Neural progenitor cell (in vitro differentiated cells): ENCODE results near the gene GNAT3. TPM values are rescaled to one million over a fixed set of nuclear protein-coding genes. Genes with fewer than 3 reads are reported as not detected.

Source experiments
- DNase-seq: peaks from one replicate; pipeline ENCODE4 v3.0.0-alpha.2; 2016; ENCODE audit warnings: low spot score
- H2AFZ ChIP-seq: fragments of 200-600 bp; sonication (generic); replicated peaks from 2 replicates; pipeline ENCODE4 v1.6.1; 2016; ENCODE audit warnings: antibody characterized with exemption
- H3F3A ChIP-seq: fragments of 200-600 bp; sonication (generic); 2 replicates; pipeline ENCODE4 v1.6.1; 2016; ENCODE audit warnings: antibody characterized with exemption, low read depth
- H3K27ac ChIP-seq: fragments of 200-600 bp; sonication (generic); 2 replicates; pipeline ENCODE4 v1.5.1; 2016; ENCODE audit warnings: mild to moderate bottlenecking
- H3K27me3 ChIP-seq: fragments of 200-600 bp; sonication (generic); 2 replicates; pipeline ENCODE4 v1.6.1; 2016; ENCODE audit warnings: mild to moderate bottlenecking, moderate library complexity
- H3K36me3 ChIP-seq: fragments of 200-600 bp; sonication (generic); 2 replicates; pipeline ENCODE4 v1.5.1; 2016
- H3K4me1 ChIP-seq: fragments of 200-600 bp; sonication (generic); 2 replicates; pipeline ENCODE4 v1.6.1; 2016; ENCODE audit warnings: mixed run types
- H3K4me2 ChIP-seq: fragments of 200-600 bp; sonication (generic); 2 replicates; pipeline ENCODE4 v1.6.1; 2016
- H3K4me3 ChIP-seq: fragments of 200-600 bp; sonication (generic); 2 replicates; pipeline ENCODE4 v1.5.1; 2016
- H3K79me2 ChIP-seq: fragments of 200-600 bp; sonication (generic); 2 replicates; pipeline ENCODE4 v1.6.1; 2016; ENCODE audit warnings: low read depth
- H3K9ac ChIP-seq: fragments of 200-600 bp; sonication (generic); 2 replicates; pipeline ENCODE4 v1.6.1; 2016
- H3K9me3 ChIP-seq: fragments of 200-600 bp; sonication (generic); 2 replicates; pipeline ENCODE4 v1.5.1; 2016; ENCODE audit warnings: low read depth
- H4K20me1 ChIP-seq: fragments of 200-600 bp; sonication (generic); 2 replicates; pipeline ENCODE4 v1.6.1; 2016; ENCODE audit warnings: low read depth
- H3K27ac Mint-ChIP-seq: 3 replicates; pipeline ENCODE4 v1.8.0; 2021; ENCODE audit warnings: mixed read lengths
- H3K27me3 Mint-ChIP-seq: 2 replicates; pipeline ENCODE4 v1.8.0; 2022; ENCODE audit warnings: low read depth, mild to moderate bottlenecking, inconsistent platforms, moderate library complexity, mixed read lengths; ENCODE audit not compliant: insufficient read depth
- H3K36me3 Mint-ChIP-seq: 3 replicates; pipeline ENCODE4 v1.8.0; 2021; ENCODE audit warnings: mixed read lengths
- H3K4me1 Mint-ChIP-seq: 3 replicates; pipeline ENCODE4 v1.8.0; 2021; ENCODE audit warnings: mixed read lengths
- H3K4me3 Mint-ChIP-seq: 3 replicates; pipeline ENCODE4 v1.8.0; 2021; ENCODE audit warnings: mild to moderate bottlenecking, moderate library complexity, mixed read lengths
- H3K9me3 Mint-ChIP-seq: 3 replicates; pipeline ENCODE4 v1.8.0; 2020; ENCODE audit warnings: mixed read lengths
- EZH2 ChIP-seq: fragments of 200-600 bp; sonication (generic); IDR thresholded peaks from 2 replicates; pipeline ENCODE4 v1.6.1; 2017; ENCODE audit warnings: antibody characterized with exemption, mild to moderate bottlenecking, moderate library complexity
- EZH2phosphoT487 ChIP-seq: fragments of 200-600 bp; sonication (generic); IDR thresholded peaks from 2 replicates; pipeline ENCODE4 v1.6.1; 2017; ENCODE audit warnings: antibody characterized with exemption
- total RNA-seq: library from RNA; depleted of rRNA; stranded (reverse); fragments of >200 nt; gene quantifications from 2 replicates; pipeline ENCODE4 v1.2.3, GENCODE V29; 2015; ENCODE audit warnings: low replicate concordance
- TF ChIP-seq, protein P1 (sequence below): fragments of 200-600 bp; sonication (generic); IDR thresholded peaks from 2 replicates; pipeline ENCODE4 v1.5.1; 2017; ENCODE audit warnings: antibody characterized with exemption, mild to moderate bottlenecking

Gene GNAT3
- total RNA-seq, 1 donor from 2014 or later = not detected

- Histone ChIP-seq H3K9ac (no peak overlapping the region), H3K4me2 (no peak overlapping the region), H4K20me1 (no peaks in the 10 kb centered on the region), H3K27ac (no peak overlapping the region), H3K4me3 (no peak overlapping the region), H3K9me3 (no peaks in the 10 kb centered on the region), H3K79me2 (no peaks in the 10 kb centered on the region), H3K4me1 (no peaks in the 10 kb centered on the region), H3F3A (no peaks in the 10 kb centered on the region), H2AFZ (no peak overlapping the region), H3K27me3 (no peaks in the 10 kb centered on the region), H3K36me3 (no peaks in the 10 kb centered on the region)
- Mint-ChIP-seq H3K9me3 (no peaks in the 10 kb centered on the region), H3K27me3 (peaks cover 2% of the 10 kb centered on the region), H3K36me3 (no peaks in the 10 kb centered on the region), H3K4me1 (peaks cover 6% of the 10 kb centered on the region), H3K27ac (no peak overlapping the region), H3K4me3 (no peak overlapping the region)
- TF ChIP-seq, protein P1, sequence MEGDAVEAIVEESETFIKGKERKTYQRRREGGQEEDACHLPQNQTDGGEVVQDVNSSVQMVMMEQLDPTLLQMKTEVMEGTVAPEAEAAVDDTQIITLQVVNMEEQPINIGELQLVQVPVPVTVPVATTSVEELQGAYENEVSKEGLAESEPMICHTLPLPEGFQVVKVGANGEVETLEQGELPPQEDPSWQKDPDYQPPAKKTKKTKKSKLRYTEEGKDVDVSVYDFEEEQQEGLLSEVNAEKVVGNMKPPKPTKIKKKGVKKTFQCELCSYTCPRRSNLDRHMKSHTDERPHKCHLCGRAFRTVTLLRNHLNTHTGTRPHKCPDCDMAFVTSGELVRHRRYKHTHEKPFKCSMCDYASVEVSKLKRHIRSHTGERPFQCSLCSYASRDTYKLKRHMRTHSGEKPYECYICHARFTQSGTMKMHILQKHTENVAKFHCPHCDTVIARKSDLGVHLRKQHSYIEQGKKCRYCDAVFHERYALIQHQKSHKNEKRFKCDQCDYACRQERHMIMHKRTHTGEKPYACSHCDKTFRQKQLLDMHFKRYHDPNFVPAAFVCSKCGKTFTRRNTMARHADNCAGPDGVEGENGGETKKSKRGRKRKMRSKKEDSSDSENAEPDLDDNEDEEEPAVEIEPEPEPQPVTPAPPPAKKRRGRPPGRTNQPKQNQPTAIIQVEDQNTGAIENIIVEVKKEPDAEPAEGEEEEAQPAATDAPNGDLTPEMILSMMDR = no peak
- TF ChIP-seq EZH2phosphoT487 (no peak), EZH2 (no peak)
- no peak for DNase-seq
Observed at GRCh38 chr7:80521809-80522208, 9.9 kb upstream of the GNAT3 start.

DNA sequence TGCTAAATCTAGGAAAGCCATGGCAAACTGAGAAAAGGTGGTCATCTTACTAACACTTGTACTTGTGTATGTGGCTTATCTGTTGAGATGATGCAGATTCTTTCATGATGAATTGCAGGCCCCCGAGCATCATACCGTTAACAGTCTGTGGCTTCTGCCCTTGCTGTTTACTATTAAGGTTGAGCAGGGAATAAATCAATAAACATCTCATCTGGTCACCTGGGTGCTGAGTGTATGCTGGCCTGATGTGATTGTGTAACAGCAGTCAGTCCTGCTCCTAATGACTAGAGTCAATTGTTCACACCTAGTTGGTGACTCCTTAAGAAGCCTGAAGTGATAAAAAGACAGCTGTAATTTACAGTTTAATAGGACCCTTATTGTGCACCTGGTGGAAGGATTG is 8.3 kb upstream of the GNAT3 start:
- Histone ChIP-seq H3K4me2 (no peak overlapping the region), H3K4me1 (no peaks in the 10 kb centered on the region), H2AFZ (no peak overlapping the region), H3K4me3 (no peak overlapping the region), H3K79me2 (no peaks in the 10 kb centered on the region), H4K20me1 (no peaks in the 10 kb centered on the region), H3F3A (no peaks in the 10 kb centered on the region), H3K27me3 (no peaks in the 10 kb centered on the region), H3K27ac (no peak overlapping the region), H3K9ac (no peak overlapping the region), H3K36me3 (no peaks in the 10 kb centered on the region), H3K9me3 (no peaks in the 10 kb centered on the region)
- H3K27me3 Mint-ChIP-seq = peaks cover 3% of the 10 kb centered on the region
- H3K9me3 Mint-ChIP-seq = no peaks in the 10 kb centered on the region
- no peak overlapping the region for H3K27ac Mint-ChIP-seq
- H3K36me3 Mint-ChIP-seq = no peaks in the 10 kb centered on the region
- H3K4me3 Mint-ChIP-seq = no peak overlapping the region
- no peak for DNase-seq
- TF ChIP-seq EZH2phosphoT487 = no peak
- TF ChIP-seq, protein P1 = no peak
- no peak for TF ChIP-seq EZH2
- peaks cover 6% of the 10 kb centered on the region for H3K4me1 Mint-ChIP-seq

DNA sequence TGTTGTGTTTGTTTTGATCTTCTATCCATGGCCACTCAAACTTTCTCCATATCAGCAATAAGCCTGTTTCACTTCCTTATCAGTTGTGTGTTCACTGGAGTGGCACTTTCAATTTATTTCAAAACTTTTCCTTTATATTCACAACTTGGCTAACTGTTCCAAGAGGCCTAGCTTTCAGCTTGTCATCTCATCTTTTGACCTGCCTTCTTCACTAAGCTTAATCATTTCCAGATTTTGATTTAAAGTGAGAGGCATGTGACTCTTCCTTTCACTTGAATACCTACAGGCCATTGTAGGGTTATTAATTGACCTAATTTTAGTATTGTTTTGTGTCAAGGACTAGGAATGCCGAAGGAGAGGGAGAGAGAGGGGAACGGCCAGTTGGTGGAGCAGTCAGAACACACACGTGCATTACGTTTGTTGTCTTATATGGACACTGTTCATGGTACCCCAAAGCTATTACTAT is 5.5 kb upstream of the GNAT3 start:
- Histone ChIP-seq H3K27ac (no peak overlapping the region), H3K4me2 (no peak overlapping the region), H2AFZ (peak overlapping the region; percentile 4), H3K27me3 (no peaks in the 10 kb centered on the region), H3F3A (no peaks in the 10 kb centered on the region), H3K9ac (no peak overlapping the region), H4K20me1 (no peaks in the 10 kb centered on the region), H3K36me3 (no peaks in the 10 kb centered on the region), H3K4me1 (no peaks in the 10 kb centered on the region), H3K4me3 (no peak overlapping the region), H3K79me2 (no peaks in the 10 kb centered on the region), H3K9me3 (no peaks in the 10 kb centered on the region)
- H3K27me3 Mint-ChIP-seq = peaks cover 3% of the 10 kb centered on the region
- H3K9me3 Mint-ChIP-seq = no peaks in the 10 kb centered on the region
- H3K4me3 Mint-ChIP-seq = no peak overlapping the region
- H3K36me3 Mint-ChIP-seq = no peaks in the 10 kb centered on the region
- DNase-seq = no peak
- H3K27ac Mint-ChIP-seq = no peak overlapping the region
- H3K4me1 Mint-ChIP-seq = peaks cover 6% of the 10 kb centered on the region
- TF ChIP-seq EZH2 = no peak

GRCh38 chr7:80515298-80515697 is 3.4 kb upstream of the GNAT3 start:
- no peaks in the 10 kb centered on the region for H3K9me3 Mint-ChIP-seq
- H3K4me3 ChIP-seq = no peak overlapping the region
- H3K9me3 ChIP-seq = no peaks in the 10 kb centered on the region
- H2AFZ ChIP-seq = no peak overlapping the region
- H3K4me2 ChIP-seq = no peak overlapping the region
- H3K9ac ChIP-seq = no peak overlapping the region
- H3K79me2 ChIP-seq = no peaks in the 10 kb centered on the region
- no peaks in the 10 kb centered on the region for H3K4me1 Mint-ChIP-seq
- no peaks in the 10 kb centered on the region for H3K36me3 Mint-ChIP-seq
- H3F3A ChIP-seq = no peaks in the 10 kb centered on the region
- H3K27ac ChIP-seq = no peak overlapping the region
- H3K27ac Mint-ChIP-seq = no peak overlapping the region
- no peak overlapping the region for H3K4me3 Mint-ChIP-seq
- TF ChIP-seq EZH2phosphoT487 (no peak), EZH2 (no peak)
- TF ChIP-seq, protein P1 = no peak
- H3K27me3 Mint-ChIP-seq = peaks cover 5% of the 10 kb centered on the region
- H3K4me1 ChIP-seq = no peaks in the 10 kb centered on the region
- H3K36me3 ChIP-seq = no peaks in the 10 kb centered on the region
- no peak for DNase-seq
- no peaks in the 10 kb centered on the region for H3K27me3 ChIP-seq
- H4K20me1 ChIP-seq = no peaks in the 10 kb centered on the region
